G401 (cell line): Measurements from ENCODE around the gene NCOA1. TPM values are rescaled to one million over a fixed set of nuclear protein-coding genes. Genes with fewer than 3 reads are reported as not detected.

Source experiments
- DNase-seq: peaks from one replicate; pipeline ENCODE4 v3.0.0-alpha.2; 2015; ENCODE audit warnings: low spot score
- in situ Hi-C: cut with HindIII; loops from 2 replicates; pipeline ENCODE4 v1.10.0; 2016; ENCODE audit warnings: low sequenced_read_pairs, mixed read lengths
- total RNA-seq: library from RNA; depleted of rRNA; stranded (reverse); fragments of >200 nt; shearing (Covaris generic); gene quantifications from 2 replicates; pipeline ENCODE4 v1.2.3, GENCODE V29; 2014

NCOA1 gene
- total RNA-seq, 1 experiment from 2014 or later = 8.9 TPM

- in situ Hi-C loops = no loop called here
These were observed 216.1 kb downstream of the NCOA1 start for GRCh38 chr2:24707143-24707542.

DNA sequence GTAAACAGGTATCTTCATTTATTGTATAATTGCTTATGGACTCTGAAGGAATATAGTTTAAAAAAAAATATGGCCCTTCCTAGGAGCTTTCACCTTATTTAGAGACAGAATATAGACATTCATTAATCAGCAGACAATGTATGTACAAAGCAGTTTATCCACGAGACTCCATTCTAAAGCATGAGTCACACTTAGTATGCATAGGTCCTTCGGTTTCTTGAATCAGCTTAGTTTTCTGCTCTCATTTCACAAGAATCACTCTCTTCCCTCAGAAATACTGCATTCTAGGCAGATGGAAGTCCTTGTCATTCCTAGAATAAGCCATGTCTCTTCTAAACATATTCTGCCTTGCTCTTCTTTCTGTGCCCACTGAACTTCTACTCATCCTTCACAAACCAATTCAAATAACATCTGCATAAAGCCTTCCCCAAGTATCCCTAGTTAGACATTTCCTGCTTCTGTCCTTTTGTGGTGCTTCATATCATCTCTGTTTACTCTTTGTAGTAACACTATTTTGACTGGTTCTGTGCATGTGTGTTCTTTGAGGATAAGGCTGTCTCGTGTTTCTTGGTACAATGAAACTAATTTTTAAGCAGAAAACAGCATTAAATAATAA is 217.6 kb downstream of the NCOA1 start:
- no peak for DNase-seq
- in situ Hi-C loops = no loop called here

More at GRCh38 chr2:24707143-24707542, 216.1 kb downstream of the NCOA1 start:
- DNase-seq = no peak

DNA sequence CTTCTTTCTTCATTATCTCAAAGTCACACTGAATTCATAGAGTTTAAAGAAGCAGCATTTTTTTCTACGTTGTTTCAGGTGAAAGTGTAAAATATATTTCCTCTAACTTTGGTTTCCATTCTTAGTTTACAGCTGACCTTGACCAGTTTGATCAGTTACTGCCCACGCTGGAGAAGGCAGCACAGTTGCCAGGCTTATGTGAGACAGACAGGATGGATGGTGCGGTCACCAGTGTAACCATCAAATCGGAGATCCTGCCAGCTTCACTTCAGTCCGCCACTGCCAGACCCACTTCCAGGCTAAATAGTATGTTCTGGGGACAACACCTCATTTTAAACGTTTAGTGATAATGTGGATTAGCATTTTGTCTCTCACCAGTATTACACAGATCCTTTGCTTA is 219.8 kb downstream of the NCOA1 start:
- DNase-seq = no peak
- in situ Hi-C loops = no loop called here

DNA sequence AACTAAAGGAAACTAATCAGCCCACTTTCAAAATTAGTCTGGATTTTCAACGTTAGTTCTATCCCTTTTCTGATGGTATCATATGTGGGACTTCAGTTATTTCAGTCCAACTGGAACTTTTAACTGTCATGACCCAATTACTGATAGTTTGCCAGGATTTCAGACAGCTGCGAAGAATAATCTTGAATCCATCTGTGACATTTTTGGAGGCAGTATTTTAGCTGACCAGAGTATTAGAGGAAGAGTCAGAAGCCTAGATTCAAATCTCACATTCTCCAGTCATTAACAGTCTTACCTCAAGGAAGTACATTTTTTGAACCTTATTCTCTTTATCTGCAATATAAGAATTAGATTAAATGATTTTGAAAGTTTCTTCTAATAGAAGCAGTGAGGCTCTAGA is 220.8 kb downstream of the NCOA1 start:
- in situ Hi-C loops = no loop called here
- no peak for DNase-seq

DNA sequence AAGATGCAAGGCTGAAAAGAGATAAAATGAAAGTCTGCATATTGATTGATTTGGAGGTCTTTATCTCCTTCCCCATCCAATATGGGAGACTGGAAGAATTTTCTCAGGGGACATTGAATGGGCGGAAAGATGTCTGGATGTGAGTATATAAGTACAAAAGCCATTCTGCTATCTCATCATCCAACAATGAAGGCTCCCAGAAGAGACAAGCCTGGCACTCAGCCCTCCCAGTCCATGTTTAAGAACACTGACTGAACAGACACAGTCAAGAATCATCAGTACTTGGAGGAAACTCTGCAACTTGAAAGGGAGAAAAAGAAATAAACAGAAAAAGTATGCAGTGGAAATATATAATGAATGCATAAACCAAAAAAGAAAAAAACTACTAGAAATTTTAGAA is 221.2 kb downstream of the NCOA1 start:
- in situ Hi-C loops = no loop called here
- no peak for DNase-seq

GRCh38 chr2:24717263-24717951 is 226.4 kb downstream of the NCOA1 start:
- in situ Hi-C loops = no loop called here
- DNase-seq = no peak

DNA sequence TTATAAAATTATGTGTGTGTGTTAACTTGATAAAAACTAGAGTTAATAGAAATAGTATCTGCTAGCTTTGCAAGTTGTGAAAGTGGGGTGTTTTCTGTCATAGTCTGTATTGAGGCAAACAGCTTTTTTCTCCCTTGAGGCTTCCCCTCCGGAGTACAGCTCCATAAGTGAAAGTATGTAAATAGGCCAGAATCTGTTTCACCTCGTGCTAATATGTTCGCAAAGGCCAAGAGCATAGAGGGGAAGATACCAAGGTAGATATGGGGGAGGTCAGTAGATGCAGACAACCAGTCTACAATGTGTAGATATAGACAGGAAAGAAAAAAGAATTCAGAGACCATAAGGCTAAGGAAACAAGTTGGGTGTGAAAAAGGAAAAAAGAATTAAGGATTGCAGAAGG is 229.3 kb downstream of the NCOA1 start:
- in situ Hi-C loops = no loop called here
- no peak for DNase-seq

GRCh38 chr2:24721470-24721869 is 230.4 kb downstream of the NCOA1 start:
- in situ Hi-C loops = no loop called here
- peak; percentile 81 for DNase-seq

DNA sequence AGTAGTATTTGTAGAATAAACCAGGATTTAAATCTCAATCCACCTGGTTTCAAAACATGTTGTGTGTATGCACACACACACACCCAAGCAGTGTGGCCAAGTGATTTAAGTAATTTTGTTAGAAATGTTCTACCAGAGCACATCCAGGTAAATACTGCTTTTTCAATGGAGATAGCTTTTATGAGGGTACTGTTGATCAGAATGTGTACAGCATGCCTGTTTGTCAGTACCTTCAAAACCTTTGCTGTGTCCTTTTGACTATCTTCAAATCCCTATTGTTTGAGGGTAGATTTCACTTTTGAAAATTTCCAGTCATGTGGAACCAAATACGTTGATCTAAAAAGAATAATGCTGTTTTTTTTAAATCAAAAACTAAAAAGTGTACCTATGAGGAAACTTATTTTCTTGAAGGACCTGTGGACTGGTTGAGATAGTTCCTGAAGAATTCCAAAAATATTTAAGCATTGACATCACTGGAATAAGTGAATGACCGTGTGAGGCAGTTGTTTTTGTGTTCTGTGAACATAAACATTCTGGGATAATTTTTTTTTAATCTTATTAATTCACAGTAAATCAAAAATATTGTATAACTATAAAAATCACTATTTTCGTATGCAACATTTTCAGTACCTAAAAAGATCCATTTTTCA is 231.2 kb downstream of the NCOA1 start:
- in situ Hi-C loops = no loop called here
- DNase-seq = no peak

GRCh38 chr2:24723191-24723590 is 232.1 kb downstream of the NCOA1 start:
- no peak for DNase-seq
- in situ Hi-C loops = no loop called here

- DNase-seq = no peak
- in situ Hi-C loops = no loop called here
These were observed 232.6 kb downstream of the NCOA1 start for GRCh38 chr2:24723665-24724064.

- no peak for DNase-seq
- in situ Hi-C loops = no loop called here
These were observed 233.2 kb downstream of the NCOA1 start for GRCh38 chr2:24724111-24724775.

GRCh38 chr2:24725956-24726355 is 234.9 kb downstream of the NCOA1 start:
- in situ Hi-C loops = no loop called here
- no peak for DNase-seq

GRCh38 chr2:24730481-24730880 is 239.4 kb downstream of the NCOA1 start:
- in situ Hi-C loops = no loop called here
- DNase-seq = no peak

DNA sequence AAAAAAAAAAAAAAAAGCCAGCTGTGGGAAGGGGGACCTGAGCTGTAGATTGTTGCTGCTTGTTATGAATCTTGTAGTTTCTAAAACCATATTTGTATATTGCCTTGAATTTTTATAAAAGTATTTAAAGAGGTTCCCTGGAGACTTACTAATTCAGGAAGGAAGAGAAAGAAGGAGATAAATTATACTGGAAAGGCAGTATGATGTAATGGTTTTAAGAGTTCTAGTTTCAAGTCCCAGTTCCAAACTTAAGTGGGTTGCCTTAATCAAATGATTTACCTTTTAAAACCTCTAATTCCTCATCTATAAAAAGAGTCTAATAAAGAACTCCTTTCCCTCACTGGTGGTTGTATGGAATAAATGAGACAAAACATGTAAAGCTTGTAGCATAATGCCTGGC is 240.0 kb downstream of the NCOA1 start:
- no peak for DNase-seq
- in situ Hi-C loops = no loop called here

- DNase-seq = no peak
- in situ Hi-C loops = no loop called here
These were observed 240.9 kb downstream of the NCOA1 start for GRCh38 chr2:24731923-24732322.

DNA sequence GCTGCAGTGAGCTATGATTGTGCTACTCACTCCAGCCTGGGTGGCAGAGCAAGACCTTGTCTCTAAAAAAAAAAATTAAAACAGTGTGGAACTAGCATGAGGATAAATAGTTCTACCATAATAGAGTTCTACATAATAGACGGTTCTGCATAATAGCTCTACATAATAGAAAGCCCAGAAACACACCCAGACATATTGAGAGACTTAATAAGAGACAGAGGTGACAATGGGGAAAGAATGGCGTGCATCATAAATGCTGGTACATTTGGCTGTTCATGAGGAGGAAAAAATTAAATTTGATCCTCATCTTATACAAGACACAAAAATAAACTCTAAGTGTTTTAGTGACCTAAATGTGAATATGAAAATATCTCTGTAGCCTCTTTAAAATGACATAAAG is 243.7 kb downstream of the NCOA1 start:
- no peak for DNase-seq
- in situ Hi-C loops = no loop called here

DNA sequence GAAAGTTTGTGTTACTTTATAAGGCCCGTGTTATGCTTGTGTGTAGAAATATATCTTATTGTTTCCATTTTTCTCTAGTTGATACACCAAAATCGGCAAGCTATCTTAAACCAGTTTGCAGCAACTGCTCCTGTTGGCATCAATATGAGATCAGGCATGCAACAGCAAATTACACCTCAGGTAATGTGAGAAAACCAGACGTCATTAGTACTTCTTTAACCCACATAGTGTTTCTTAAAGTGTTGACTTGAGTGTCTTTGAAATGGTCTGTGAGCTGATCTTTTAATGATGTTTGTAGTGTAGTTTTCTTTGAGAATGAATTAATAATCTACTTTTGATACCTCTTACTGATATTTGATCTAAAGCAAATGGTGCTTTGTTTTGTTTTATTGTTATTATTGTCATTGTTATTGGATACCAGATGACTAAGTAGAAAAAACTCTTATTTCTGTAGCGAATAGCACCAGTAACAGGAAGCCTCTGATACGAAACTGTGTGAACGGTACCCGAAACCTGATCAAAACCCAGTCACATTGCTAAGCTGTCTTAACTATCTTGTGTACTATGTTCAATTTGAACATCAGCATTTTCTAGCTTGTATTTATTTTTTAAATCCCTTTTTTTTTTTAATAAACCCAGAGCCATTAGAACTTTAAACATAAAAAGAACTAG is 248.4 kb downstream of the NCOA1 start:
- DNase-seq = no peak
- in situ Hi-C loops = no loop called here

GRCh38 chr2:24740142-24740541 is 249.1 kb downstream of the NCOA1 start:
- in situ Hi-C loops = no loop called here
- no peak for DNase-seq

- in situ Hi-C loops = no loop called here
- DNase-seq = no peak
These were observed 251.7 kb downstream of the NCOA1 start for GRCh38 chr2:24742730-24743129.
